ENCODE results near the gene ZFP42. TPM values are rescaled to one million over a fixed set of nuclear protein-coding genes. Genes with fewer than 3 reads are reported as not detected.
"Not testable (repeated sequence)": the region's sequence is repeated elsewhere in the genome, so short reads cannot be mapped to it uniquely, and the experiment has no call there.

ZFP42 gene
- total and polyA plus RNA-seq, 2 experiments from 2014 or later, result not detected

GRCh38 chr4:187996502-187997177 lies 1.1 kb downstream of the ZFP42 start:
- TF ChIP-seq EZH2phosphoT487 (IDR thresholded peaks at IDR 0.05; ENCODE audit: insufficient read depth, low read depth) (no peak), EZH2 (IDR thresholded peaks at IDR 0.05; ENCODE audit: insufficient read depth, poor library complexity, severe bottlenecking) (no peak)
- Histone ChIP-seq H3K4me3 (no peak overlapping the region), H3K4me1 (ENCODE audit: insufficient read depth) (no peaks in the 10 kb centered on the region), H3K4me2 (ENCODE audit: unreplicated experiment) (no peak overlapping the region), H3K9me3 (ENCODE audit: low read depth) (no peaks in the 10 kb centered on the region), H3K79me2 (ENCODE audit: insufficient read depth) (no peaks in the 10 kb centered on the region), H4K20me1 (ENCODE audit: insufficient read depth) (no peaks in the 10 kb centered on the region), H3K9ac (no peak overlapping the region), H3K27me3 (replicated peaks; ENCODE audit: insufficient read depth) (no peaks in the 10 kb centered on the region), H3K9me2 (ENCODE audit: insufficient read depth) (no peaks in the 10 kb centered on the region), H2AFZ (no peak overlapping the region), H3K27ac (no peak overlapping the region), H3F3A (ENCODE audit: insufficient read depth) (no peaks in the 10 kb centered on the region), H3K36me3 (ENCODE audit: low read depth) (no peaks in the 10 kb centered on the region)
- DNase-seq, result no peak
- 27 to 35% methylated on average over 30 to 34 of the region's 34 CpGs for WGBS, 2 experiments (ENCODE audit: low coverage in 1 of 2, low lambda C conversion rate in 2 of 2, missing lambda C conversion rate in 2 of 2)
- in situ Hi-C loops (cut with MboI), result no loop called here

- in situ Hi-C loops (cut with MboI); H3K27me3 ChIP-seq (replicated peaks; ENCODE audit: insufficient read depth); H3K9me3 ChIP-seq (ENCODE audit: low read depth); DNase-seq; H3K36me3 ChIP-seq (ENCODE audit: low read depth); H3K4me2 ChIP-seq (ENCODE audit: unreplicated experiment); H4K20me1 ChIP-seq (ENCODE audit: insufficient read depth); H3K4me1 ChIP-seq (ENCODE audit: insufficient read depth); H3F3A ChIP-seq (ENCODE audit: insufficient read depth); H3K9ac ChIP-seq; H3K9me2 ChIP-seq (ENCODE audit: insufficient read depth); H3K27ac ChIP-seq; H3K4me3 ChIP-seq; H2AFZ ChIP-seq; H3K79me2 ChIP-seq (ENCODE audit: insufficient read depth): not testable (repeated sequence)
- 49 to 64% methylated on average over 15 of the region's 15 CpGs for WGBS, 2 experiments (ENCODE audit: low coverage in 1 of 2, low lambda C conversion rate in 2 of 2, missing lambda C conversion rate in 2 of 2)
Measured at GRCh38 chr4:187997991-187998390, 2.4 kb downstream of the ZFP42 start.

GRCh38 chr4:187999406-187999932 lies 3.9 kb downstream of the ZFP42 start:
- Histone ChIP-seq H2AFZ (no peak overlapping the region), H4K20me1 (ENCODE audit: insufficient read depth) (no peaks in the 10 kb centered on the region), H3K9ac (no peak overlapping the region), H3K9me3 (ENCODE audit: low read depth) (no peaks in the 10 kb centered on the region), H3K4me3 (no peak overlapping the region), H3F3A (ENCODE audit: insufficient read depth) (no peaks in the 10 kb centered on the region), H3K27me3 (replicated peaks; ENCODE audit: insufficient read depth) (no peaks in the 10 kb centered on the region), H3K36me3 (ENCODE audit: low read depth) (no peaks in the 10 kb centered on the region), H3K9me2 (ENCODE audit: insufficient read depth) (no peaks in the 10 kb centered on the region), H3K4me1 (ENCODE audit: insufficient read depth) (no peaks in the 10 kb centered on the region), H3K4me2 (ENCODE audit: unreplicated experiment) (no peak overlapping the region), H3K79me2 (ENCODE audit: insufficient read depth) (no peaks in the 10 kb centered on the region), H3K27ac (no peak overlapping the region)
- no peak for DNase-seq
- 38 to 44% methylated on average over 2 of the region's 2 CpGs for WGBS, 2 experiments (ENCODE audit: low coverage in 1 of 2, low lambda C conversion rate in 2 of 2, missing lambda C conversion rate in 2 of 2)
- in situ Hi-C loops (cut with MboI), result no loop called here
- no peak for TF ChIP-seq EZH2 (IDR thresholded peaks at IDR 0.05; ENCODE audit: insufficient read depth, poor library complexity, severe bottlenecking)
- no peak for TF ChIP-seq EZH2phosphoT487 (IDR thresholded peaks at IDR 0.05; ENCODE audit: insufficient read depth, low read depth)

- no peaks in the 10 kb centered on the region for H3K36me3 ChIP-seq (ENCODE audit: low read depth)
- TF ChIP-seq EZH2 (IDR thresholded peaks at IDR 0.05; ENCODE audit: insufficient read depth, poor library complexity, severe bottlenecking) (no peak), EZH2phosphoT487 (IDR thresholded peaks at IDR 0.05; ENCODE audit: insufficient read depth, low read depth) (no peak)
- no peaks in the 10 kb centered on the region for H3K27me3 ChIP-seq (replicated peaks; ENCODE audit: insufficient read depth)
- H4K20me1 ChIP-seq (ENCODE audit: insufficient read depth), result no peaks in the 10 kb centered on the region
- DNase-seq, result no peak
- no peaks in the 10 kb centered on the region for H3F3A ChIP-seq (ENCODE audit: insufficient read depth)
- in situ Hi-C loops (cut with MboI), result no loop called here
- no peak overlapping the region for H2AFZ ChIP-seq
- H3K4me3 ChIP-seq, result no peak overlapping the region
- no peaks in the 10 kb centered on the region for H3K4me1 ChIP-seq (ENCODE audit: insufficient read depth)
- no peaks in the 10 kb centered on the region for H3K9me2 ChIP-seq (ENCODE audit: insufficient read depth)
- H3K9ac ChIP-seq, result no peak overlapping the region
- H3K79me2 ChIP-seq (ENCODE audit: insufficient read depth), result no peaks in the 10 kb centered on the region
- no peak overlapping the region for H3K4me2 ChIP-seq (ENCODE audit: unreplicated experiment)
- WGBS, 2 experiments (ENCODE audit: low coverage in 1 of 2, low lambda C conversion rate in 2 of 2, missing lambda C conversion rate in 2 of 2), result 7 to 13% methylated on average over 2 of the region's 2 CpGs
- H3K27ac ChIP-seq, result no peak overlapping the region
- H3K9me3 ChIP-seq (ENCODE audit: low read depth), result no peaks in the 10 kb centered on the region
Measured at GRCh38 chr4:188002323-188002722, 6.8 kb downstream of the ZFP42 start.

Data from GM23248 (cell line).